Neural cell (in vitro differentiated cells): ENCODE measurements around the gene CD84.

ENCODE experiments used
- EP300 ChIP-seq: fragments of 450-650 bp; conservative IDR thresholded peaks from 2 replicates; pipeline ENCODE4 v1.6.1; 2014; ENCODE audit warnings: antibody characterized with exemption, mild to moderate bottlenecking, moderate library complexity; ENCODE audit not compliant: poor library complexity, severe bottlenecking
- RAD21 ChIP-seq: fragments of 450-650 bp; conservative IDR thresholded peaks from 2 replicates; pipeline ENCODE4 v1.6.1; 2014; ENCODE audit warnings: antibody characterized with exemption, mild to moderate bottlenecking, moderate library complexity
- SMC3 ChIP-seq: fragments of 450-650 bp; conservative IDR thresholded peaks from 2 replicates; pipeline ENCODE4 v1.6.1; 2014; ENCODE audit warnings: antibody characterized with exemption, mild to moderate bottlenecking, moderate library complexity; ENCODE audit not compliant: poor library complexity
- TF ChIP-seq, protein P1 (sequence below): IDR thresholded peaks from 2 replicates; pipeline ENCODE4 v1.6.1; 2012; ENCODE audit warnings: borderline replicate concordance
- TF ChIP-seq, protein P2 (sequence below): fragments of 450-650 bp; IDR thresholded peaks from 2 replicates; pipeline ENCODE4 v1.5.1; 2014; ENCODE audit warnings: antibody characterized with exemption, mild to moderate bottlenecking, moderate library complexity; ENCODE audit not compliant: poor library complexity, severe bottlenecking

DNA sequence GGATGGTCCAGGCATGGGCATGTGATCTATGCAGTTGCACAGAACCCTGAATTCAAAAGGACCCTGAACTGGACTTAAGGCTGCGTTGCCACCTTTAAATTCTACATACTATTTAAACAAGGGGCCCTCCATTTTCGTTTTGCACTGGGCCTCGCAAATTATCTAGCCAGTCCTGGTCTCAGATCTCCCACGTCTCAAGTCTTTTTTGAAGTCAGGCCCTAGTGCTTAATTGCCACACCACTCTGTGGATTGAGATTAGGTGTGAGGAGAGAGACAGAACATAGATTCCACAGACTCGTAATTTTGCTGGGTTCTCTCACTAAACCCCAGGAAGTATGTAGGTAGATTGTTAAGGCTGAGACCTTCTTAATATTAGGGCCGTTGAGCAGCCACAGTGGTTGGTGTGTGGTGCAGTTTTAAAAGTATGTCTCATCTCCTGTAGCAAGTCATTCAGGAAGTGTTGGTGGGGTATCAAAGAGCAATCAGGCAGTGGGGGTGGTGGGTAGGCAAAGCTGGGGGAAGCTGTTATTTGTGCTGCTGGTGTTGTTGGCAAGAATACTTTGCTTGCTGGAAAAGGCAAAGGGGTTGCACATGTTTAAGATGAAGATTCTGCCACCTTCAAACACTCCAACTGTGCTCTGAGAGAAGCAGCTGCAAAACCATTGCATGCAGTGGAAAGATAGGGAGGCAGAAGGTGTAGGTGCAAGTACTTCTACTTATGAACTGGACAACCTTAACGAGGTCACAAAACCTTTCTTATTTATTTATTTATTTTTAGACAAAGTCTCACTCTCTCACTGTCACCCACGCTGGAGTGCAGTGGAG, 11.2 kb downstream of the CD84 start:
- TF ChIP-seq, protein P1, sequence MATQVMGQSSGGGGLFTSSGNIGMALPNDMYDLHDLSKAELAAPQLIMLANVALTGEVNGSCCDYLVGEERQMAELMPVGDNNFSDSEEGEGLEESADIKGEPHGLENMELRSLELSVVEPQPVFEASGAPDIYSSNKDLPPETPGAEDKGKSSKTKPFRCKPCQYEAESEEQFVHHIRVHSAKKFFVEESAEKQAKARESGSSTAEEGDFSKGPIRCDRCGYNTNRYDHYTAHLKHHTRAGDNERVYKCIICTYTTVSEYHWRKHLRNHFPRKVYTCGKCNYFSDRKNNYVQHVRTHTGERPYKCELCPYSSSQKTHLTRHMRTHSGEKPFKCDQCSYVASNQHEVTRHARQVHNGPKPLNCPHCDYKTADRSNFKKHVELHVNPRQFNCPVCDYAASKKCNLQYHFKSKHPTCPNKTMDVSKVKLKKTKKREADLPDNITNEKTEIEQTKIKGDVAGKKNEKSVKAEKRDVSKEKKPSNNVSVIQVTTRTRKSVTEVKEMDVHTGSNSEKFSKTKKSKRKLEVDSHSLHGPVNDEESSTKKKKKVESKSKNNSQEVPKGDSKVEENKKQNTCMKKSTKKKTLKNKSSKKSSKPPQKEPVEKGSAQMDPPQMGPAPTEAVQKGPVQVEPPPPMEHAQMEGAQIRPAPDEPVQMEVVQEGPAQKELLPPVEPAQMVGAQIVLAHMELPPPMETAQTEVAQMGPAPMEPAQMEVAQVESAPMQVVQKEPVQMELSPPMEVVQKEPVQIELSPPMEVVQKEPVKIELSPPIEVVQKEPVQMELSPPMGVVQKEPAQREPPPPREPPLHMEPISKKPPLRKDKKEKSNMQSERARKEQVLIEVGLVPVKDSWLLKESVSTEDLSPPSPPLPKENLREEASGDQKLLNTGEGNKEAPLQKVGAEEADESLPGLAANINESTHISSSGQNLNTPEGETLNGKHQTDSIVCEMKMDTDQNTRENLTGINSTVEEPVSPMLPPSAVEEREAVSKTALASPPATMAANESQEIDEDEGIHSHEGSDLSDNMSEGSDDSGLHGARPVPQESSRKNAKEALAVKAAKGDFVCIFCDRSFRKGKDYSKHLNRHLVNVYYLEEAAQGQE = no peak
- no peak for TF ChIP-seq EP300
- TF ChIP-seq, protein P2, sequence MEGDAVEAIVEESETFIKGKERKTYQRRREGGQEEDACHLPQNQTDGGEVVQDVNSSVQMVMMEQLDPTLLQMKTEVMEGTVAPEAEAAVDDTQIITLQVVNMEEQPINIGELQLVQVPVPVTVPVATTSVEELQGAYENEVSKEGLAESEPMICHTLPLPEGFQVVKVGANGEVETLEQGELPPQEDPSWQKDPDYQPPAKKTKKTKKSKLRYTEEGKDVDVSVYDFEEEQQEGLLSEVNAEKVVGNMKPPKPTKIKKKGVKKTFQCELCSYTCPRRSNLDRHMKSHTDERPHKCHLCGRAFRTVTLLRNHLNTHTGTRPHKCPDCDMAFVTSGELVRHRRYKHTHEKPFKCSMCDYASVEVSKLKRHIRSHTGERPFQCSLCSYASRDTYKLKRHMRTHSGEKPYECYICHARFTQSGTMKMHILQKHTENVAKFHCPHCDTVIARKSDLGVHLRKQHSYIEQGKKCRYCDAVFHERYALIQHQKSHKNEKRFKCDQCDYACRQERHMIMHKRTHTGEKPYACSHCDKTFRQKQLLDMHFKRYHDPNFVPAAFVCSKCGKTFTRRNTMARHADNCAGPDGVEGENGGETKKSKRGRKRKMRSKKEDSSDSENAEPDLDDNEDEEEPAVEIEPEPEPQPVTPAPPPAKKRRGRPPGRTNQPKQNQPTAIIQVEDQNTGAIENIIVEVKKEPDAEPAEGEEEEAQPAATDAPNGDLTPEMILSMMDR = no peak
- TF ChIP-seq SMC3 = no peak
- no peak for TF ChIP-seq RAD21
